H1 (cell line): ENCODE results near the gene HTR3D. TPM values are rescaled to one million over a fixed set of nuclear protein-coding genes. Genes with fewer than 3 reads are reported as not detected.

Source experiments
- CTCF ChIA-PET: fragments of 300-600 bp; sonication (Branson Sonifier 250); formaldehyde crosslinking; loops from one replicate; lab custom pipeline; 2021; ENCODE audit not compliant: partially characterized antibody; lab: Charles Lee
- POLR2A ChIA-PET: fragments of 300-600 bp; sonication (Branson Sonifier 250); formaldehyde crosslinking; loops from one replicate; lab custom pipeline; 2021; ENCODE audit warnings: inconsistent platforms; ENCODE audit not compliant: partially characterized antibody; lab: Charles Lee
- DNase-seq, 2 experiments: peaks; one replicate each; pipeline versions ENCODE4 v3.0.0 to v3.0.0-alpha.2; 2010 to 2022; ENCODE audit warnings: low spot score in 2 of 2, low read depth in 1 of 2, mixed read lengths in 1 of 2
- FAIRE-seq: peaks from 2 replicates; lab custom pipeline; 2011; peaks lifted over from hg19 to GRCh38; lab: Jason Lieb, UNC
- H2AFZ ChIP-seq: 2 replicates; pipeline ENCODE4 v1.8.1; 2012; ENCODE audit warnings: low read length, inconsistent platforms
- H2AK5ac ChIP-seq: 2 replicates; pipeline ENCODE4 v1.6.1; 2013; ENCODE audit warnings: low read depth, low read length
- H2BK120ac ChIP-seq: replicated peaks from 2 replicates; pipeline ENCODE3; 2013; ENCODE audit warnings: low read depth, low read length, inconsistent platforms
- H2BK12ac ChIP-seq: 2 replicates; pipeline ENCODE4 v1.6.1; 2013; ENCODE audit warnings: low read depth, low read length
- H2BK15ac ChIP-seq: 2 replicates; pipeline ENCODE4 v1.6.1; 2013; ENCODE audit warnings: low read length
- H2BK20ac ChIP-seq: 2 replicates; pipeline ENCODE4 v1.6.1; 2013; ENCODE audit warnings: low read length
- H2BK5ac ChIP-seq: 2 replicates; pipeline ENCODE4 v1.6.1; 2013; ENCODE audit warnings: low read depth, low read length
- H3K14ac ChIP-seq: 2 replicates; pipeline ENCODE4 v1.6.1; 2013; ENCODE audit warnings: inconsistent platforms; ENCODE audit not compliant: insufficient read length
- H3K18ac ChIP-seq: 2 replicates; pipeline ENCODE4 v1.6.1; 2013; ENCODE audit warnings: low read length; ENCODE audit errors: extremely low read depth
- H3K23ac ChIP-seq: 2 replicates; pipeline ENCODE4 v1.6.1; 2013; ENCODE audit warnings: inconsistent platforms; ENCODE audit not compliant: insufficient read length
- H3K23me2 ChIP-seq: 2 replicates; pipeline ENCODE4 v1.6.1; 2013; ENCODE audit warnings: low read depth, low read length
- H3K27ac ChIP-seq: 2 replicates; pipeline ENCODE4 v1.6.1; 2011; ENCODE audit warnings: low read depth, low read length, inconsistent platforms
- H3K27me3 ChIP-seq, 4 experiments: replicated peaks in 1 of 4; 1 replicate in 1 of 4; 2 replicates in 3 of 4; pipeline versions ENCODE4 v1.6.1 to v1.8.1; 2011 to 2013; ENCODE audit warnings: low read length in 3 of 4, mild to moderate bottlenecking in 3 of 4, inconsistent platforms in 2 of 4, mixed read lengths in 2 of 4, moderate library complexity in 1 of 4; ENCODE audit not compliant: control insufficient read depth in 3 of 4, insufficient read depth in 3 of 4; ENCODE audit errors: extremely low read depth in 1 of 4
- H3K36me3 ChIP-seq, 4 experiments: 2 replicates each; pipeline versions ENCODE4 v1.6.1 to v1.8.1; 2011 to 2013; ENCODE audit warnings: mild to moderate bottlenecking in 4 of 4, low read length in 3 of 4, moderate library complexity in 2 of 4, control low read depth in 1 of 4, inconsistent platforms in 1 of 4; ENCODE audit not compliant: insufficient read depth in 4 of 4, control insufficient read depth in 2 of 4
- H3K4ac ChIP-seq: replicated peaks from 2 replicates; pipeline ENCODE3; 2013; ENCODE audit warnings: low read length, low read depth, mixed read lengths, inconsistent platforms; ENCODE audit not compliant: insufficient read length
- H3K4me1 ChIP-seq, 4 experiments: replicated peaks in 1 of 4; 1 replicate in 1 of 4; 2 replicates in 3 of 4; pipeline versions ENCODE4 v1.6.1 to v1.8.1; 2011 to 2013; ENCODE audit warnings: low read length in 3 of 4, inconsistent platforms in 2 of 4, mixed read lengths in 1 of 4; ENCODE audit not compliant: insufficient read depth in 4 of 4, control insufficient read depth in 3 of 4
- H3K4me2 ChIP-seq, 2 experiments: 2 replicates each; pipeline versions ENCODE4 v1.6.1 to v1.8.1; 2011 to 2013; ENCODE audit warnings: low read depth in 2 of 2, low read length in 2 of 2, control low read depth in 1 of 2, inconsistent platforms in 1 of 2, mild to moderate bottlenecking in 1 of 2; ENCODE audit not compliant: insufficient read depth in 1 of 2
- H3K4me3 ChIP-seq, 4 experiments: fragments of 200-600, 300-600 bp in 1 of 4; sonication (generic), shearing (Covaris generic), sonication (Bioruptor Twin) in 1 of 4; 2 replicates each; pipeline versions ENCODE4 v1.5.1 to v1.8.1; 2011 to 2016; ENCODE audit warnings: low read length in 4 of 4, low read depth in 3 of 4, control low read depth in 2 of 4, inconsistent platforms in 2 of 4, mild to moderate bottlenecking in 2 of 4, mixed read lengths in 1 of 4, moderate library complexity in 1 of 4; ENCODE audit not compliant: insufficient read depth in 2 of 4; ENCODE audit errors: extremely low read depth in 1 of 4
- H3K56ac ChIP-seq: replicated peaks from 2 replicates; pipeline ENCODE3; 2013; ENCODE audit warnings: low read depth, mild to moderate bottlenecking, mixed read lengths, low read length, inconsistent platforms; ENCODE audit not compliant: insufficient read length
- H3K79me1 ChIP-seq: 2 replicates; pipeline ENCODE4 v1.6.1; 2013; ENCODE audit warnings: low read depth, low read length, control low read depth
- H3K79me2 ChIP-seq, 2 experiments: 2 replicates each; pipeline versions ENCODE4 v1.6.1 to v1.8.1; 2012 to 2013; ENCODE audit warnings: low read length in 2 of 2, mild to moderate bottlenecking in 2 of 2, inconsistent platforms in 1 of 2; ENCODE audit not compliant: insufficient read depth in 2 of 2, control insufficient read depth in 1 of 2
- H3K9ac ChIP-seq, 4 experiments: replicated peaks in 1 of 4; 1 replicate in 1 of 4; 2 replicates in 3 of 4; pipeline versions ENCODE4 v1.6.1 to v1.8.1; 2011 to 2013; ENCODE audit warnings: low read depth in 3 of 4, low read length in 3 of 4, control low read depth in 2 of 4, mild to moderate bottlenecking in 2 of 4, moderate library complexity in 2 of 4, inconsistent platforms in 1 of 4; ENCODE audit errors: extremely low read depth in 1 of 4
- H3K9me3 ChIP-seq, 2 experiments: 2 replicates each; pipeline versions ENCODE4 v1.6.1 to v1.8.1; 2012 to 2013; ENCODE audit warnings: mild to moderate bottlenecking in 2 of 2, moderate library complexity in 2 of 2, control low read depth in 1 of 2, inconsistent platforms in 1 of 2, low read depth in 1 of 2, low read length in 1 of 2, mixed read lengths in 1 of 2; ENCODE audit not compliant: insufficient read depth in 2 of 2
- H4K20me1 ChIP-seq, 2 experiments: replicated peaks in 1 of 2; 2 replicates each; pipeline versions ENCODE3 to v1.8.1; 2011 to 2013; ENCODE audit warnings: inconsistent platforms in 2 of 2, low read length in 2 of 2, mild to moderate bottlenecking in 1 of 2; ENCODE audit not compliant: insufficient read depth in 2 of 2, control insufficient read depth in 1 of 2
- H4K5ac ChIP-seq: 2 replicates; pipeline ENCODE4 v1.6.1; 2013; ENCODE audit warnings: low read length, low read depth, mixed read lengths, inconsistent platforms; ENCODE audit not compliant: insufficient read length
- H4K8ac ChIP-seq: 2 replicates; pipeline ENCODE4 v1.8.0; 2013; ENCODE audit warnings: mild to moderate bottlenecking, moderate library complexity, low read length, inconsistent platforms; ENCODE audit not compliant: insufficient read depth; ENCODE audit errors: extremely low read depth
- H4K91ac ChIP-seq: replicated peaks from 2 replicates; pipeline ENCODE3; 2013; ENCODE audit warnings: low read length, mixed read lengths, inconsistent platforms; ENCODE audit not compliant: insufficient read length
- BCL11A ChIP-seq, 2 experiments: IDR thresholded peaks; one replicate each; pipeline ENCODE4 v1.6.1; 2011; ENCODE audit warnings: low read depth in 2 of 2, low read length in 2 of 2, mild to moderate bottlenecking in 2 of 2
- RAD21 ChIP-seq, 2 experiments: IDR thresholded peaks in 1 of 2; conservative IDR thresholded peaks in 1 of 2; 2 replicates each; pipeline ENCODE4 v1.6.1; 2011; ENCODE audit warnings: low read depth in 2 of 2, low read length in 2 of 2, improper control_type of control experiment in 1 of 2, inconsistent platforms in 1 of 2, mild to moderate bottlenecking in 1 of 2, moderate library complexity in 1 of 2
- SIX5 ChIP-seq: IDR thresholded peaks from 2 replicates; pipeline ENCODE4 v1.6.1; 2011; ENCODE audit warnings: mild to moderate bottlenecking, low read depth, low read length
- WGBS, 2 experiments: shearing (Covaris generic) in 1 of 2; methylation state at CpG; one replicate each; pipeline versions ENCODE4 v1.1.6 to v1.1.7; 2013 to 2015; ENCODE audit warnings: low lambda C conversion rate in 2 of 2, mixed read lengths in 2 of 2, inconsistent platforms in 1 of 2, low coverage in 1 of 2, missing lambda C conversion rate in 1 of 2; ENCODE audit not compliant: insufficient replicate concordance in 2 of 2, insufficient coverage in 1 of 2, insufficient read length in 1 of 2; ENCODE audit errors: extremely low coverage in 1 of 2, missing lambda C conversion rate in 1 of 2; 5-methylcytosine and 5-hydroxymethylcytosine counted together
- polyA plus RNA-seq, 7 experiments: library from polyadenylated mRNA; depleted of rRNA in 3 of 7; stranded (reverse) in 5 of 7; unstranded in 2 of 7; fragments of >200 nt in 5 of 7; fragments of 200-250 nt in 2 of 7; gene quantifications; 1 replicate in 5 of 7; 2 replicates in 1 of 7; 4 replicates in 1 of 7; pipeline versions ENCODE4 v1.2.1 to v1.2.3, GENCODE V29; 2011 to 2013; ENCODE audit warnings: missing spikeins in 2 of 7, mixed read lengths in 2 of 7
- total RNA-seq: library from RNA; stranded (reverse); fragmentation: NEBNext Ultra II Directional; extraction: Animal tissue kit (Norgen Biotek cat#: 25700); gene quantifications from 2 replicates; pipeline ENCODE4 v1.2.1, GENCODE V29; 2021

The HTR3D gene
- total and polyA plus RNA-seq, 2 of the 8 experiments (the other 6 are each of a cell fraction or from before 2014, with no cell fraction given), result not detected

- Histone ChIP-seq H2BK5ac (no peak overlapping the region), H3K9ac (no peak overlapping the region), H2BK20ac (no peak overlapping the region), H3K4me3 (peak overlapping the region in 1 of 4 experiments; percentile 1; a peak in 1 of 8 replicates), H4K91ac (no peak overlapping the region), H3K27ac (no peak overlapping the region), H3K9me3 (no peaks in the 10 kb centered on the region), H2BK15ac (no peak overlapping the region), H3K36me3 (peaks cover 0 to 18% (median 4%) of the 10 kb centered on the region in 4 experiments; a peak in 5 of 8 replicates), H4K8ac (no peak overlapping the region), H3K23ac (no peak overlapping the region), H4K5ac (no peak overlapping the region), H3K14ac (no peak overlapping the region), H2AK5ac (no peak overlapping the region), H4K20me1 (no peaks in the 10 kb centered on the region), H3K4me2 (peak overlapping the region in 1 of 2 experiments; percentile 66; a peak in 2 of 4 replicates), H2BK12ac (no peak overlapping the region), H3K4ac (no peak overlapping the region), H2AFZ (no peak overlapping the region), H3K23me2 (peaks cover 3% of the 10 kb centered on the region; the same call in 1 of the 2 replicates), H3K18ac (no peak overlapping the region), H3K79me1 (no peaks in the 10 kb centered on the region; the same call in 1 of the 2 replicates), H3K56ac (no peak overlapping the region), H3K79me2 (peaks cover 0 to 22% of the 10 kb centered on the region in 2 experiments; a peak in 2 of 4 replicates), H2BK120ac (no peak overlapping the region), H3K4me1 (peaks cover 2 to 9% (median 7%) of the 10 kb centered on the region in 4 experiments; a peak in 3 of 7 replicates), H3K27me3 (no peaks in the 10 kb centered on the region)
- DNase-seq (no peak), FAIRE-seq (no peak)
- 83% methylated on average over 5 of the region's 5 CpGs; no CpG with 5 or more reads in 1 of the 2 experiments for WGBS, 2 experiments
- ChIA-PET CTCF (interaction anchor here (0.7 to 2.1 kb wide), 15 partner anchors 10 to 274 kb away, joined by 3 to 14 read pairs (median 3); partner anchors contain the start of gene HTR3E), POLR2A (interaction anchor here (1.2 kb wide), 1 partner anchor 46 kb away, joined by 3 read pairs; no protein-coding TSS in a partner anchor)
- TF ChIP-seq BCL11A (IDR thresholded peaks at IDR 0.05; ENCODE audit: low read depth in 2 of 2, low read length in 2 of 2) (no peak), SIX5 (no peak), RAD21 (IDR thresholded peaks at IDR 0.05 in 1 of 2, conservative IDR thresholded peaks at IDR 0.05 in 1 of 2; ENCODE audit: low read depth in 2 of 2, low read length in 2 of 2) (no peak)
Measured at GRCh38 chr3:184016169-184016570, 15.4 kb upstream of the HTR3D start.
